Right lobe of liver (tissue), 6 donors: ENCODE data around the gene RHEB. TPM values are rescaled to one million over a fixed set of nuclear protein-coding genes. Genes with fewer than 3 reads are reported as not detected.

Experiments
- ATAC-seq, 4 donors: fragments of 200-7000 bp; cut with Tn5 transposase; one replicate each; pipeline ENCODE4 v1.9.1; 2020; ENCODE audit warnings: mild to moderate bottlenecking in 4 of 4, moderate library complexity in 4 of 4
- DNase-seq, 3 donors: peaks; one replicate each; pipeline ENCODE4 v3.0.0-alpha.2; 2020
- H3K27ac ChIP-seq, 3 donors: fragments of 200-600 bp; one replicate each; pipeline ENCODE4 v1.8.0; 2022
- H3K27me3 ChIP-seq, 2 donors: fragments of 200-600 bp; one replicate each; pipeline ENCODE4 v1.8.0; 2022
- H3K36me3 ChIP-seq, 4 donors: fragments of 200-600 bp; sonication (generic) in 1 of 4; one replicate each; pipeline versions ENCODE4 v1.5.1 to v1.8.0; 2017 to 2022; ENCODE audit warnings: control low read depth in 1 of 4
- H3K4me1 ChIP-seq, 4 donors: fragments of 200-600 bp; sonication (generic) in 1 of 4; one replicate each; pipeline versions ENCODE4 v1.5.1 to v1.8.0; 2017 to 2022; ENCODE audit warnings: control low read depth in 1 of 4
- H3K4me3 ChIP-seq, 3 donors: fragments of 200-600 bp; one replicate each; pipeline ENCODE4 v1.8.0; 2022
- H3K9me3 ChIP-seq, 4 donors: fragments of 200-600 bp; sonication (generic) in 1 of 4; one replicate each; pipeline versions ENCODE4 v1.5.1 to v1.8.0; 2017 to 2022; ENCODE audit warnings: control low read depth in 1 of 4
- CTCF ChIP-seq, 4 donors: fragments of 200-600 bp in 3 of 4; fragments of 450-650 bp in 1 of 4; IDR thresholded peaks; one replicate each; pipeline versions ENCODE4 v1.5.1 to v1.8.0; 2016 to 2022; ENCODE audit warnings: antibody characterized with exemption in 4 of 4, mild to moderate bottlenecking in 2 of 4
- POLR2A ChIP-seq: fragments of 450-650 bp; IDR thresholded peaks from one replicate; pipeline ENCODE4 v1.6.1; 2017; ENCODE audit warnings: antibody characterized with exemption, mild to moderate bottlenecking
- WGBS: methylation state at CpG from one replicate; pipeline ENCODE4 v1.1.6; 2018; ENCODE audit warnings: low coverage, low lambda C conversion rate; ENCODE audit not compliant: insufficient coverage; ENCODE audit errors: missing lambda C conversion rate; 5-methylcytosine and 5-hydroxymethylcytosine counted together
- intact Hi-C, 2 donors: fragments of 100-400 bp; cut with DNase I; formaldehyde crosslinking; loops; one replicate each; pipeline versions ENCODE4 v1.11.2 to v1.14.1; 2022
- total RNA-seq, 6 experiments: library from RNA; depleted of rRNA in 2 of 6; stranded (reverse); fragments of >200 nt in 2 of 6; fragmentation: NEBNext Ultra II Directional in 3 of 6; extraction: Animal tissue kit (Norgen Biotek cat#: 25700) in 3 of 6; gene quantifications; one replicate each; pipeline versions ENCODE4 v1.1.0 to v1.2.4, GENCODE V29; 2016 to 2023
- donor health status: DM: no; HTN: yes; CAD: no.
- donor health status: DM: no; HTN: no; CAD: no.
- donor health status: DM: no; HTN: no; CAD: no.
- donor health status: DM: no; HTN: yes; CAD: no.
- donor health status: DM: no; HTN: yes; CAD: no.

RHEB gene
- total RNA-seq, 6 experiments from 2014 or later, result 33.4 to 55.3 (median 49.7) TPM

GRCh38 chr7:151430391-151431205 lies 89.1 kb downstream of the RHEB start:
- intact Hi-C loops, result no loop called here
- no peak for DNase-seq
- TF ChIP-seq POLR2A (no peak), CTCF (IDR thresholded peaks at IDR 0.05) (no peak)
- Histone ChIP-seq H3K27ac (no peak overlapping the region), H3K4me3 (no peak overlapping the region), H3K4me1 (no peaks in the 10 kb centered on the region), H3K27me3 (no peaks in the 10 kb centered on the region), H3K9me3 (no peaks in the 10 kb centered on the region), H3K36me3 (no peaks in the 10 kb centered on the region)
- 66% methylated on average over 4 of the region's 16 CpGs for WGBS
- no peak for ATAC-seq

- Histone ChIP-seq H3K9me3 (no peaks in the 10 kb centered on the region), H3K36me3 (no peaks in the 10 kb centered on the region), H3K27ac (no peak overlapping the region), H3K4me3 (no peak overlapping the region), H3K4me1 (no peaks in the 10 kb centered on the region), H3K27me3 (no peaks in the 10 kb centered on the region)
- no peak for DNase-seq
- 41% methylated on average over 8 of the region's 10 CpGs for WGBS
- peak in 3 of 4 donors; percentile 12 to 60 (median 30) for ATAC-seq
- intact Hi-C loops, result loop anchor here in 1 of 2 donors (10.0 kb wide), 1 partner anchor 125 kb away; no protein-coding TSS in a partner anchor
- TF ChIP-seq POLR2A (no peak), CTCF (IDR thresholded peaks at IDR 0.05) (no peak)
Observed at GRCh38 chr7:151429560-151430331, 89.9 kb downstream of the RHEB start.

- TF ChIP-seq POLR2A (no peak), CTCF (IDR thresholded peaks at IDR 0.05) (no peak)
- Histone ChIP-seq H3K4me3 (no peak overlapping the region), H3K4me1 (no peaks in the 10 kb centered on the region), H3K27ac (no peak overlapping the region), H3K9me3 (no peaks in the 10 kb centered on the region), H3K36me3 (no peaks in the 10 kb centered on the region), H3K27me3 (no peaks in the 10 kb centered on the region)
- ATAC-seq (no peak), DNase-seq (no peak)
- WGBS, result no CpG with 5 or more reads among the region's 5 CpGs
- intact Hi-C loops, result loop anchor here in 1 of 2 donors (10.0 kb wide), 1 partner anchor 124 kb away; no protein-coding TSS in a partner anchor
Observed at GRCh38 chr7:151429237-151429559, 90.5 kb downstream of the RHEB start.

GRCh38 chr7:151428378-151429236 lies 91.1 kb downstream of the RHEB start:
- DNase-seq (peak in 1 of 3 donors; percentile 42), ATAC-seq (peak in 1 of 4 donors; percentile 12)
- Histone ChIP-seq H3K4me1 (no peaks in the 10 kb centered on the region), H3K27me3 (no peaks in the 10 kb centered on the region), H3K27ac (no peak overlapping the region), H3K9me3 (no peaks in the 10 kb centered on the region), H3K4me3 (no peak overlapping the region), H3K36me3 (no peaks in the 10 kb centered on the region)
- TF ChIP-seq POLR2A (no peak), CTCF (IDR thresholded peaks at IDR 0.05) (no peak)
- WGBS, result 73% methylated on average over 8 of the region's 13 CpGs
- intact Hi-C loops, result loop anchor here in 1 of 2 donors (10.0 kb wide), 1 partner anchor 124 kb away; no protein-coding TSS in a partner anchor
